SU-DHL-6 (cell line): ENCODE results near the gene CSF1.

Experiments used
- CTCF ChIP-seq: fragments of 200-600 bp; sonication (generic); IDR thresholded peaks from one replicate; pipeline ENCODE4 v1.5.1; 2017; ENCODE audit warnings: antibody characterized with exemption, mild to moderate bottlenecking, low read length, moderate library complexity; ENCODE audit not compliant: insufficient read depth, poor library complexity, severe bottlenecking
- EZH2phosphoT487 ChIP-seq: fragments of 200-600 bp; sonication (generic), shearing (Covaris generic); conservative IDR thresholded peaks from 2 replicates; pipeline ENCODE4 v1.6.1; 2018; ENCODE audit warnings: mild to moderate bottlenecking, antibody characterized with exemption, low read length, moderate library complexity, mixed read lengths

GRCh38 chr1:109873278-109874175 is 37.1 kb upstream of the CSF1 start:
- TF ChIP-seq CTCF, result no peak
- TF ChIP-seq EZH2phosphoT487, result no peak
